GM19463 (cell line): ENCODE data around the gene DIP2A.

Experiments used
- ATAC-seq: cut with Tn5 transposase; IDR thresholded peaks from one replicate; pipeline ENCODE4 v1.9.1; 2021; ENCODE audit warnings: mild to moderate bottlenecking, moderate library complexity; ENCODE audit not compliant: unreplicated experiment

Gene DIP2A

GRCh38 chr21:46458315-46459023 is at the start of gene DIP2A:
DIP2A (plus strand) TSS chr21:46458891; CDS start chr21:46459132, 241 bp downstream.
- ATAC-seq, result peak; percentile 94

DNA sequence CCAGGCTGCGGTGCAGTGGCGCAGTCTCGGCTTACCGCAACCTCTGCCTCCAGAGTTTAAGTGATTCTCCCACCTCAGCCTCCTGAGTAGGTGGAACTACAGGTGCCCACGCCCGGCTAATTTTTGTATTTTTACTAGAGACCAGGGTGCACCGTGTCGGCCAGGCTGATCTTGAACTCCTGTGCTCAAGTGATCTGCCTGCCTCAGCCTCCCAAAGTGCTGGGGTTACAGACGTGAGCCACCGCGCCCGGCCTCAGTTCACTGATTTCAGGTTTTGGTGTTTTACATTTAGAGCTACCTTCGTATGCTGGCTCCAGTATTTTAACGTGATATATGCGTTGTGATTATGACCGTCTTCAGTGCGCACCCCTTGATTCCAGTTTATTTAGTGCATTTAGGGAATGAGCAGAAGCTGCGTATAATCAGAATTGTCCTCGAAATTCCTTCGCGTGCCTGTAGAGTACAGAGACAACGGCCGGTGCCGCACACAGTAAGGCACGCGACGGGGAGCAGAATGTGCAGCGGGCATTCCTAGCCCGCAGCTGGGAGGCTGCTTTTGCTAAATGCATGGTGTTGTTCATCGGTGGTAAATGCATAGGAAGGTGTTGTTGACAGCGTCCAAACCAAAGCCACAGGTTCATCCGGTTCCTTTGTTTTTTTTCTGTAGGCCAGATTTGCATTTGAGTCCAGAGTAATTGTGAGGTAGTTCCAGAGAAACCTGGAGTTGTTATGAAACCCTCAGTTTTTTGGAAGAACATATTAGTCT is 48.9 kb upstream of the DIP2A start:
- no peak for ATAC-seq

DNA sequence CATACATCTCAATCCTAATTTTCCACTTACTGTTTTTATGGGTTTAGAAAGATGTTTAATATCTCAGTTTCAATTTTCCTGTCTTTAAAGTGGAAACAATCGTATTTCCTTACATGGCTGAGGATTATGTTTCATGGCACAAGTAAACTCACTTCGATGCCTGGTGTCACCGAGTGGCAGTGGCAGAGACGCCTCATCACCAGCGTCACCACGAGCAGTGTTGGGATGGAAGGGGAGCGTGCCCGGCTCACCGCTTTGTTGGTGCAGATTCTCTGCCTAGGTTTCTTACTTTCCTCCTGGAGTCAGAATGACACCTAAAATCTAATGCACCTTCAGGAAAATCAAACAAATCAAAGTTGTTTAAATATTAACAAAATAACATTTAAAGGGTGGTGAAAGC is 48.2 kb upstream of the DIP2A start:
- no peak for ATAC-seq

DNA sequence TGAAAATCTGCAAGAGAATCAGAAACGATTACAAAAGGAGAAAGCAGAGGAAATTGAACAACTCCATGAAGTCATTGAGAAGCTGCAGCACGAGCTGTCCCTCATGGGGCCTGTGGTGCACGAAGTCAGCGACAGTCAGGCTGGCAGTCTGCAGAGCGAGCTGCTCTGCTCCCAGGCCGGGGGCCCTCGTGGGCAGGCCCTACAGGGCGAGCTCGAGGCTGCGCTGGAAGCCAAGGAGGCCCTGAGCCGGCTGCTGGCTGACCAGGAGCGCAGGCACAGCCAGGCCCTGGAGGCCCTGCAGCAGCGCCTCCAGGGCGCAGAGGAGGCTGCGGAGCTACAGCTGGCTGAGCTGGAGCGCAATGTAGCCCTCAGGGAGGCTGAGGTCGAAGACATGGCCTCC is 47.5 kb upstream of the DIP2A start:
- no peak for ATAC-seq

DNA sequence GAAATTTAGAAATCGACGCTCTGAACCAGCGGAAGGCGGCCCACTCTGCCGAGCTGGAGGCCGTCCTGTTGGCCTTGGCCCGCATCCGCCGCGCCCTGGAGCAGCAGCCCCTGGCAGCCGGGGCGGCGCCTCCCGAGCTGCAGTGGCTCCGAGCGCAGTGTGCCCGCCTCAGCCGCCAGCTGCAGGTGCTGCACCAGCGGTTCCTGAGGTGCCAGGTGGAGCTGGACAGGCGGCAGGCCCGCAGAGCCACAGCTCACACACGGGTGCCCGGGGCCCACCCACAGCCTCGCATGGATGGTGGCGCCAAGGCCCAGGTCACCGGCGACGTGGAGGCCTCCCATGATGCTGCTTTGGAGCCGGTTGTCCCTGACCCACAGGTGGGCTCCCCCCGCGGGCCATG is 47.0 kb upstream of the DIP2A start:
- no peak for ATAC-seq

DNA sequence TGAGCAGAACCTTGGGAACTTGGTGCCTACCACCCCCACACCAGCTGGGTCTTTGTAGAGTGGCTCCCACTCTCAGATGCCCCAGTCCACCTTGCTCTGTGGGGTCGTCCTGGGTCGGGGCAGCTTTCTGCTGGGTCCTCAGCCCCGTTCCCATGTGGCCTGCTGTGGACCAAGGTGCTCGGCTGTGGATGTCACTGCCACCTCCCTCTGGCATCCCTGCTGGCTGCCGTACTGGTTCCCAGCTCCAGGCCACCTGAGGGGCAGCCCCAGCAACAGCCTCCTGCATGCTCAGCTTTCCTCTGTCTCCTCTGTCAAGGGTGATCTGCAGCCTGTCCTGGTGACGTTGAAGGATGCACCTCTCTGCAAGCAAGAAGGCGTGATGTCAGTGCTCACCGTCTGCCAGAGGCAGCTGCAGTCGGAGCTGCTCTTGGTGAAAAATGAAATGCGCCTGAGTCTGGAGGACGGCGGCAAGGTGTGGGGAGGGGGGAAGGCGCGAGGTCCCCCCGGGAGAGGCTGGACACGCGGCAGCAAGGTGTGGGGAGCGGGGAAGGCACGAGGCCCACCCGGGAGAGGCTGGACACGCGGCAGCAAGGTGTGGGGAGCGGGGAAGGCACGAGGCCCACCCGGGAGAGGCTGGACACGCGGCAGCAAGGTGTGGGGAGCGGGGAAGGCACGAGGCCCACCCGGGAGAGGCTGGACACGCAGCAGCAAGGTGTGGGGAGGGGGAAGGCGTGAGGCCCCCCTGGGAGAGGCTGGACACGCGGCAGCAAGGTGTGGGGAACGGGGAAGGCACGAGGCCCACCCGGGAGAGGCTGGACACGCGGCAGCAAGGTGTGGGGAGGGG is 45.9 kb upstream of the DIP2A start:
- ATAC-seq, result no peak

GRCh38 chr21:46413365-46413696 is 45.4 kb upstream of the DIP2A start:
- ATAC-seq, result no peak

DNA sequence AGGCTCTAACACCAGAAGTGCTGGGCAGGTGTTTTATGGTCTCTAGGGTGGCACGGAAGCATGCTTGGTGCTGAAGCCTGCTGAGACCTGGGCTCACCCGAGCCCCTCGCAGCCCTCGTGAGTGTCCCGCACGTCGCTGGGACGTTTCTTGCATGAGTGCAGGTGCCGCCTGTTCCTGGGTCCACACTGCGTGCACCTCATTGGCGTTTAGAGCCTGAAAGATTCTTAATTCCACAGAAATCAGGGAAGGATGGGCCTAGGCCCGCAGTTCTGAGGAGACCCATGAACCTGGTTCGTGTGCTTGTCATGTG is 43.8 kb upstream of the DIP2A start:
- ATAC-seq, result no peak

DNA sequence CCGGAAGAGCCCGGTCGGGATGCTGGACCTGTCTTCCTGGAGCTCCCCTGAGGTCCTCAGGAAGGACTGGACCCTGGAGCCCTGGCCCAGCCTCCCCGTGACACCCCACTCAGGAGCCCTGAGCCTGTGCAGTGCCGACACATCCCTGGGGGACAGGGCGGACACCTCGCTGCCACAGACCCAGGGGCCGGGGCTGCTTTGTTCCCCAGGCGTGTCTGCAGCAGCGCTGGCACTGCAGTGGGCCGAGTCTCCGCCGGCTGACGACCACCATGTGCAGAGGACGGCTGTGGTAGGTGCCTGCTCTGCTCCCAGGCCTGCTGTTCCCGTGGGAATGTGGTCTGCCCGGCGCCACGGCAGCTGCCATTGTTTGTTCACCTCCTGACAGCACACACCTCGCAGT is 42.1 kb upstream of the DIP2A start:
- no peak for ATAC-seq

DNA sequence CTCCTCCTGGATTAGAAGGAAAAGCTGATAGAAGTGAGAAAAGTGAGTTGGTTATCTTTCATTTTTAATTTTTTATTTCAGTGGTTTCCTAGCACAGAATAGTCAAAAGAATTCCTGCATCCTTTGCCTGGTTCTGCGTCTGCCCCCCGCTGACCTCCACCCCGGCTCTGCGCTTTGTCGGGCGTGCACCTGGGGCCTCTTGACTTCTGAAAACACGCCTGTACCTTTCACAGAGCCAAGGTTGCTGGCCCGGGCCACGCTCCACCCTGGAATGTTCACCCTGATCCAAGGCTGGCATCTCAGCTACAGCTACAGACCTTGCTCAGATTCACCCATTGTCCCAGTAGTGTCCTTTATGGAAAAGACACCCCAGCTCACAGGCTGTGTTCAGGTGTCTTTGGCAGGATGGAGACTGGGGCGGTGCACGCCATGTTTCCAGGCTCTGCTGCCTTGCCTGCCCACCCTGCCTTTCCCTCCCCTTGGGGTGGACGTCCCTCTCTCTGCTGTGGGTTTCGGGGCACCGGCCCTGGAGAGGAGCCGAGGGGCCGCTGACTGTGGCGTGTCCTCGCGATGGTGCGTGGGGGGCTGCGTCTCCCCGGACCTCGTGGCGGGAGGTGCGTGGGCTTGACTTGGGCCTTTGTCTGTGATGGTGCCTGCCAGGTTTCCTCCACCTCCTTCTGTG is 40.3 kb upstream of the DIP2A start:
- ATAC-seq, result no peak

- no peak for ATAC-seq
Measured at GRCh38 chr21:46420241-46421190, 38.2 kb upstream of the DIP2A start.

DNA sequence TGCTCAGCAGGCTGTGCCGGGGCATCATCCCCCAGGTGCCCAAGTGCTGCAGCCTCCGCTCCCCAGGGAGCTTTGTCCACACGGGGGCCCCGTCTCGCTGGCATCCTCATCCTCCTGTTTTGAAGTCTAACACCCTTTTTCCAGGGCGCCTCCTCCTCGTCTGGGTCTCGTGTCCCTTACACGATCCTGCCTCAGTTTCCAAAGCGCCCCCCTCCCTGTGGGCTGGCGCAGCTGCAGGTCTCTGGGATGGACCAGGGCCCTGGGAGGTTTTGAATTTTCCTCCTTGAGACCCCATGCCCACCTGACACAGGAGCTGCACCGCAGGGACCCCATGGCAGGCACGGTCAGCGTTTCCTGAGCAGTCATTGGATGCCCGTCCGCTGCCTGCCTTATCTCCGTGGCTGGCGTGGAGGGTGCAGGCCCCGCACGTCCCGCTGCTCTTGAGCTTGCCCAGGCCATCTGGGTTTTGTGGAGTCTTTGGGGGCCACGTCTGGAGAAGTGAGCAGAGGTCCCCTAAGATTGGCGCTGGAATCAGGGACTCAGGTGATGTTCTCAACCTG is 37.4 kb upstream of the DIP2A start:
- ATAC-seq, result no peak

GRCh38 chr21:46421756-46422555 is 36.7 kb upstream of the DIP2A start:
- no peak for ATAC-seq

DNA sequence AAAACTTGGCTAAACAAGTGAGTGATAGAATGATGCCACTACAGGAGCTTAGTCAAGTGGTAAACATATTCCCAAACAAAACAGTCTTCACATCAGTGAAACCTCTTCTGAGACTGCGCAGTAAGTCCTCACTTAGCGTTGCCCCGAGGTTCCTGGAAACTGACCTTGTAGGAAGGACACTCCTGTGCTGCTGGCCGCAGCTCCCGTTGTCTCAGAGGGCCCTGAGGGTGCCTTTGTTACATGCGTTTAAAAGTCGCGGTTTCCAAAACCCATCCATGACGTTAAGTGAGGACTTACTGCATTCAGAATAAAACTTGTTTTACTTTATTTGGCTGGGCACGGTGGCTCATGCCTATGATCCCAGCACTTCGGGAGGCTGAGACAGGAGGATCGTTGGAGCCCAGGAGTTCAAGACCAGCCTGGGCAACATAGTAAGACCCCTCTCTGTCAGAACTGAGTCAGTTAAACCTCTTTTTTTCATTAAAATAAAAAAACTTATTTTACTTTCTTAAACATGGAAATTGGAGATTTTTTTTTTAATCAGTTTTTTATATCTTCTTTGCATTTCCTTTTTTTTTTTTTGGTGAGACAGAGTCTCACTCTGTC is 36.0 kb upstream of the DIP2A start:
- ATAC-seq, result no peak

- no peak for ATAC-seq
Measured at GRCh38 chr21:46423546-46424038, 35.1 kb upstream of the DIP2A start.

DNA sequence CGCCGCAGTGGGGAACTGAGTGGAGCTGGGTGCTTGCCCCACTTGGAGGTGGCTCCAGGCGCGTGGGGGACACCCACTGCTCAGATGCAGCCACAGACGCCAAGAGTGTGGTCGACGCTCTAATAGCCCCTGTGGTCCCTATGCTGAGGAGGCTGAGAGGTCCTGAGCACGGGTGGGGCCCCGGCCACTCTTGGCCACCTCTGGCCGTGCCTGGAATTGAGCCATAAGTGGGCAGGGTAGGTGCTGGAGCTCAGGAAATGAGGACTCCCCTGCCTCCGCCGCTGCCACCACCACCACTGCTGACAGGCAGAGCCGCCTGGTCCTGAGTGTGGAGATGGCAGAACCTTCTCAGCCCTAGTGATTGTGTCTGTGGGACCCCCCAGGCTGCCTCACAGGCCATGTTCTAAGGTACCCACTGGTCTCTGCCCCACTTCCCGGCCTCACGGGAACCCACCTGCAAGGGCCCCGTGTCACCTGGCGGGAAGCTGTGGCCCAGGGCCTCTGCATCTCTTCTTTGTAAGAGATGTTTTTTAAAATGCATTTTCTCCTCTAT is 34.6 kb upstream of the DIP2A start:
- ATAC-seq, result no peak

- ATAC-seq, result no peak
Measured at GRCh38 chr21:46424621-46425020, 34.1 kb upstream of the DIP2A start.

DNA sequence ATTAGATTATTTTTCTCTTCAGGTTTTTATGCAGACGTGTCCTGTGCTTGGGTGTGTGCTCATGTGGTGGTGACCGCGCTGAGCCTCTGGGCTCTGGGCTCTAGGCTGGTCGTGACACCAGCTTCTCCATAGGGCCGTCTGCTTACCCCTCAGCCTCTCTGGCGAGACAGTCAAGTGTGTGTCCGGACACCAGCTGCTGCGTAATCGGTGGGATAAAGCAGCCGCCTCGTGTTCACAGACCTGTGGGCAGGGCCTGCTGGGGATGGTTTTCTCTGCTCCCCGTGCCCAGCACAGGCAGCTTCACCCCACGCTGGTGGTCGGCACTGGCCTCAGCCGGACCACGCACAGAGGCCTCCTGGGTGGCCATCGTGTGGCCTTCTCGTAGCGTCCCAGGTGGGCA is 33.6 kb upstream of the DIP2A start:
- ATAC-seq, result no peak
